Measurements from ENCODE around the gene COX17. TPM values are rescaled to one million over a fixed set of nuclear protein-coding genes. Genes with fewer than 3 reads are reported as not detected.

Gene COX17
- total RNA-seq, 1 experiment from 2014 or later: 49.7 TPM

DNA sequence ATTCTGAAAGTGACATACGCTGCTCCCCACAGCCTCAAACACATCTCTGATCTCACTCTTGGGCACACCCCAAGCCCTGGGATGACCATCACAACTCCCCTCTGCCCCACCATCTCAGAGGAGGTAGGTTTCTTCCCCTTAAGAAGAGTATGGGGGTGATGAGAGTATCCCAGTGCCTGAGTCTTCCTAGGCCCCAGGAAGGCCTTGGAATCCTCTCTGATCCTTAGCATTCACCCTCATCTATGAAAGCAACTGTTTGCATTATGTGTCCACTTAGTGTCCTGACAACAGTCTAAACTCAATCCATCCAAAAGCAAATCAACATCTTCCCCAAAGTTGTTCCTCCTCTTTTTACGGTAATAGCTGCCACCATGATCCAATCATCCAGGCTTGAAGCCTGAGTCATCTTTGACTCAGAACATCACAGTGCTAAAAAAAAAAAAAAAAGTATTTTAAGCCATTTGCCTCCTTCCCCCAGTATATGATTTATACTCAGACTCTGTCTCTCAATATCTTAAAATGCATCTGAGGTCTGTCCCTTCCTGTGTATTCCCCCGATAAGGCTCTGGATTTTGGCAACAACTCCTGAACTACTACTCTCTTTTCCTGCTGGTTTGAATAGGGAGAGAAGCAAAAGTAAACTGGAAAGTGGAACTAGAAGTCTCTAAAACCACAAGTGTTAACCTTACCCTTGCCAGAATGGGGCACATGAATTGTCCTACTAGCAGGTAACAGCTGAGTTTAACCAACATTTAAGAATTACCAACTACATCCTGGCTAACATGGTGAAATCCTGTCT lies 39.3 kb downstream of the COX17 start:
- peak; percentile 24 for DNase-seq (ENCODE audit: low spot score)

DNA sequence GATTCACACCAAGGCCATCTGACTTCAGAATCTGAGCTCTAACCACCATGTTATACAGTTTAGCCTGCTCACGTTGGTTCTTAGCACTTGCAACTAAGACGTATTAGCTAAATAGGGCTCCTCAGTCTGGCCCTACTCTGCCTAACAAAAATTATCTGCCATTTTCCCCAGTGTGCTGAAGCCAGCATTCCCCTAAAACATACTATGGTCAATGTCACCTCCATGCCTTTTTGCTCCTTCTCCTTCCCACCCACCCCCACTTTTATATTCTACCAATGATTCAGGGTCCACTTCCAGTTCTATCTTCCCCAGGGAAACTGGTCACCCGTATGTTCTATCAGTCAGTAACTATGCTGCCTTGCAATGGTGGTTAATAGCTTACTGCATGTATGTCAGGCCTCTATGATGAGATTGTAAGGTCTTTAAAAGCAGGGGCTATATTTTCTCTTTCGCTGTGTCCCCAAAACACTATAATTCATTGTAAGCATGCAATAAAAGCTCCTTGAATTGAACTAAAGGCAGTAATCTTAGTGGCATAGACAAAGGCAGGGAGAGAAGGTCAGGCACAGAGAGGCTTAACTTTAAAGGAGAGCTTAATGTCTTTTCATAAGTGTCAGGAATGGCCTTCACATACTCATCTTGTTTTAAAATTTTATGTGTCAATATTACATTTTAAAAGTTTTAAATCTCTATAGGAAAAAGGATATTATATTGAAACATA lies 40.2 kb downstream of the COX17 start:
- H3K27ac ChIP-seq (ENCODE audit: low read depth, low read length, poor library complexity, severe bottlenecking): no peak overlapping the region
- no TSS peak for BruUV-seq (replicated peaks)
- no peaks in the 10 kb centered on the region for H3K9me3 ChIP-seq (ENCODE audit: low read depth, low read length, poor library complexity, severe bottlenecking)
- intact Hi-C loops (cut with micrococcal nuclease; ENCODE audit: unreplicated experiment): no loop called here
- POLR2A ChIA-PET (ENCODE audit: low non-redundant PET): no interaction called here
- TF ChIP-seq EZH2 (IDR thresholded peaks at IDR 0.05; ENCODE audit: borderline replicate concordance, low read depth, low read length, poor library complexity, severe bottlenecking): no peak
- TF ChIP-seq, protein P1, sequence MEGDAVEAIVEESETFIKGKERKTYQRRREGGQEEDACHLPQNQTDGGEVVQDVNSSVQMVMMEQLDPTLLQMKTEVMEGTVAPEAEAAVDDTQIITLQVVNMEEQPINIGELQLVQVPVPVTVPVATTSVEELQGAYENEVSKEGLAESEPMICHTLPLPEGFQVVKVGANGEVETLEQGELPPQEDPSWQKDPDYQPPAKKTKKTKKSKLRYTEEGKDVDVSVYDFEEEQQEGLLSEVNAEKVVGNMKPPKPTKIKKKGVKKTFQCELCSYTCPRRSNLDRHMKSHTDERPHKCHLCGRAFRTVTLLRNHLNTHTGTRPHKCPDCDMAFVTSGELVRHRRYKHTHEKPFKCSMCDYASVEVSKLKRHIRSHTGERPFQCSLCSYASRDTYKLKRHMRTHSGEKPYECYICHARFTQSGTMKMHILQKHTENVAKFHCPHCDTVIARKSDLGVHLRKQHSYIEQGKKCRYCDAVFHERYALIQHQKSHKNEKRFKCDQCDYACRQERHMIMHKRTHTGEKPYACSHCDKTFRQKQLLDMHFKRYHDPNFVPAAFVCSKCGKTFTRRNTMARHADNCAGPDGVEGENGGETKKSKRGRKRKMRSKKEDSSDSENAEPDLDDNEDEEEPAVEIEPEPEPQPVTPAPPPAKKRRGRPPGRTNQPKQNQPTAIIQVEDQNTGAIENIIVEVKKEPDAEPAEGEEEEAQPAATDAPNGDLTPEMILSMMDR (conservative IDR thresholded peaks at IDR 0.05; ENCODE audit: low read depth, low read length): no peak
- H3K27me3 ChIP-seq (replicated peaks; ENCODE audit: insufficient read depth, low read depth, low read length, poor library complexity): no peaks in the 10 kb centered on the region
- H3K4me1 ChIP-seq (ENCODE audit: insufficient read depth, low read length, poor library complexity, severe bottlenecking): peaks cover 14% of the 10 kb centered on the region
- CTCF ChIA-PET: no interaction called here
- no peak for DNase-seq (ENCODE audit: low spot score)
- H3K4me3 ChIP-seq (ENCODE audit: low read depth, low read length, poor library complexity, severe bottlenecking): no peak overlapping the region
- no peaks in the 10 kb centered on the region for H3K36me3 ChIP-seq (ENCODE audit: insufficient read depth, low read length, poor library complexity, severe bottlenecking)

More for the DNA sequence above, 39.3 kb downstream of the COX17 start:
- peaks cover 14% of the 10 kb centered on the region for H3K4me1 ChIP-seq (ENCODE audit: insufficient read depth, low read length, poor library complexity, severe bottlenecking)
- TF ChIP-seq EZH2 (IDR thresholded peaks at IDR 0.05; ENCODE audit: borderline replicate concordance, low read depth, low read length, poor library complexity, severe bottlenecking): no peak
- no peak overlapping the region for H3K4me3 ChIP-seq (ENCODE audit: low read depth, low read length, poor library complexity, severe bottlenecking)
- POLR2A ChIA-PET (ENCODE audit: low non-redundant PET): no interaction called here
- no peaks in the 10 kb centered on the region for H3K36me3 ChIP-seq (ENCODE audit: insufficient read depth, low read length, poor library complexity, severe bottlenecking)
- CTCF ChIA-PET: no interaction called here
- no peaks in the 10 kb centered on the region for H3K9me3 ChIP-seq (ENCODE audit: low read depth, low read length, poor library complexity, severe bottlenecking)
- H3K27ac ChIP-seq (ENCODE audit: low read depth, low read length, poor library complexity, severe bottlenecking): peak overlapping the region; percentile 58
- H3K27me3 ChIP-seq (replicated peaks; ENCODE audit: insufficient read depth, low read depth, low read length, poor library complexity): no peaks in the 10 kb centered on the region
- BruUV-seq (replicated peaks): no TSS peak
- intact Hi-C loops (cut with micrococcal nuclease; ENCODE audit: unreplicated experiment): no loop called here

DNA sequence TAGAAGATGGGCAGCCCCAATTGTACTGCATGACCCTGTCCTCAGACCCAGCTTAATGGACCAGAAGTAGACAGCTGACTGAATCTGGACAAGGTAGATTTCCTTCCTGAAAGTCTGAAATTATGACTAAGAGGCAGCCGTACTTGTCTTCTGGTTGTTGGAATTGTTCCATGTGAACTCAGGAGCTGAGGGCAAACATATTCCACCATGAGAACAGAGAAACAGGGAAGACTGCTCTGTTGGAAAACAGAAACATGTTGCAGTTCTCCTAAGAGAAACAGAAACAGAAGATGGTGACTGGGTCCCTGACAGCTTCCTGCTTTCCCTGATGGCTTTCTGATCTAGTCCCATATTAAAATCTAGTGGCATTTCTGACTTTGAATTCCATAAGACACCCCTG lies 41.0 kb downstream of the COX17 start:
- CTCF ChIA-PET: no interaction called here
- intact Hi-C loops (cut with micrococcal nuclease; ENCODE audit: unreplicated experiment): no loop called here
- H3K4me3 ChIP-seq (ENCODE audit: low read depth, low read length, poor library complexity, severe bottlenecking): no peak overlapping the region
- no peaks in the 10 kb centered on the region for H3K27me3 ChIP-seq (replicated peaks; ENCODE audit: insufficient read depth, low read depth, low read length, poor library complexity)
- no peaks in the 10 kb centered on the region for H3K36me3 ChIP-seq (ENCODE audit: insufficient read depth, low read length, poor library complexity, severe bottlenecking)
- H3K4me1 ChIP-seq (ENCODE audit: insufficient read depth, low read length, poor library complexity, severe bottlenecking): peaks cover 14% of the 10 kb centered on the region
- no peak for DNase-seq (ENCODE audit: low spot score)
- POLR2A ChIA-PET (ENCODE audit: low non-redundant PET): no interaction called here
- BruUV-seq (replicated peaks): no TSS peak
- TF ChIP-seq EZH2 (IDR thresholded peaks at IDR 0.05; ENCODE audit: borderline replicate concordance, low read depth, low read length, poor library complexity, severe bottlenecking): no peak
- TF ChIP-seq, protein P1 (conservative IDR thresholded peaks at IDR 0.05; ENCODE audit: low read depth, low read length): no peak
- H3K9me3 ChIP-seq (ENCODE audit: low read depth, low read length, poor library complexity, severe bottlenecking): no peaks in the 10 kb centered on the region
- no peak overlapping the region for H3K27ac ChIP-seq (ENCODE audit: low read depth, low read length, poor library complexity, severe bottlenecking)

Measured in A673 (cell line).